Loucy (cell line): ENCODE measurements around the gene SSC4D.

ENCODE experiments used
- H2AFZ ChIP-seq: fragments of 200-600 bp; sonication (generic); 2 replicates; pipeline ENCODE4 v1.6.0; 2016; ENCODE audit warnings: antibody characterized with exemption, mild to moderate bottlenecking, low read length, moderate library complexity
- H3F3A ChIP-seq: fragments of 200-600 bp; 2 replicates; pipeline ENCODE4 v1.6.0; 2016; ENCODE audit warnings: antibody characterized with exemption, low read depth, mild to moderate bottlenecking
- H3K27me3 ChIP-seq: fragments of 200-600 bp; sonication (generic); 2 replicates; pipeline ENCODE4 v1.6.1; 2014; ENCODE audit warnings: low read length, mild to moderate bottlenecking; ENCODE audit not compliant: insufficient read depth, poor library complexity, severe bottlenecking
- H3K36me3 ChIP-seq: fragments of 200-600 bp; sonication (generic); 2 replicates; pipeline ENCODE4 v1.6.1; 2016; ENCODE audit warnings: low read length; ENCODE audit not compliant: insufficient read depth
- H3K4me1 ChIP-seq: fragments of 200-600 bp; sonication (generic); 2 replicates; pipeline ENCODE4 v1.5.1; 2014; ENCODE audit warnings: low read length, mild to moderate bottlenecking; ENCODE audit not compliant: insufficient read depth, poor library complexity, severe bottlenecking
- H3K4me2 ChIP-seq: fragments of 200-600 bp; sonication (generic); 2 replicates; pipeline ENCODE4 v1.6.0; 2014; ENCODE audit warnings: antibody characterized with exemption, low read length, low read depth, mild to moderate bottlenecking; ENCODE audit not compliant: poor library complexity, severe bottlenecking
- H3K4me3 ChIP-seq: fragments of 200-600 bp; sonication (generic); 2 replicates; pipeline ENCODE4 v1.5.1; 2014; ENCODE audit warnings: low read length, mild to moderate bottlenecking, mixed read lengths; ENCODE audit not compliant: poor library complexity, severe bottlenecking
- H3K79me2 ChIP-seq: fragments of 200-600 bp; sonication (generic); 2 replicates; pipeline ENCODE4 v1.6.1; 2014; ENCODE audit warnings: low read length; ENCODE audit not compliant: insufficient read depth
- H3K9ac ChIP-seq: fragments of 200-600 bp; sonication (generic); 2 replicates; pipeline ENCODE4 v1.6.0; 2014; ENCODE audit warnings: mild to moderate bottlenecking, low read depth, low read length, moderate library complexity; ENCODE audit not compliant: poor library complexity, severe bottlenecking
- H3K9me2 ChIP-seq: fragments of 200-600 bp; sonication (generic); replicated peaks from 2 replicates; pipeline ENCODE4 v1.6.1; 2016; ENCODE audit warnings: low read depth, low read length, mixed read lengths
- H3K9me3 ChIP-seq: fragments of 200-600 bp; sonication (generic); 2 replicates; pipeline ENCODE4 v1.6.1; 2014; ENCODE audit warnings: mild to moderate bottlenecking, antibody characterized with exemption, low read length, low read depth; ENCODE audit not compliant: insufficient read depth
- H4K20me1 ChIP-seq: fragments of 200-600 bp; sonication (generic); 2 replicates; pipeline ENCODE4 v1.6.0; 2014; ENCODE audit warnings: antibody characterized with exemption, low read length, mild to moderate bottlenecking; ENCODE audit not compliant: insufficient read depth, poor library complexity, severe bottlenecking
- EZH2phosphoT487 ChIP-seq: fragments of 200-600 bp; IDR thresholded peaks from 2 replicates; pipeline ENCODE4 v1.6.1; 2018; ENCODE audit warnings: antibody characterized with exemption, mild to moderate bottlenecking, moderate library complexity, borderline replicate concordance
- TF ChIP-seq, protein P1 (sequence below): fragments of 200-600 bp; sonication (generic); conservative IDR thresholded peaks from 2 replicates; pipeline ENCODE4 v1.5.1; 2014; ENCODE audit warnings: mild to moderate bottlenecking, antibody characterized with exemption, low read length

Gene SSC4D

DNA sequence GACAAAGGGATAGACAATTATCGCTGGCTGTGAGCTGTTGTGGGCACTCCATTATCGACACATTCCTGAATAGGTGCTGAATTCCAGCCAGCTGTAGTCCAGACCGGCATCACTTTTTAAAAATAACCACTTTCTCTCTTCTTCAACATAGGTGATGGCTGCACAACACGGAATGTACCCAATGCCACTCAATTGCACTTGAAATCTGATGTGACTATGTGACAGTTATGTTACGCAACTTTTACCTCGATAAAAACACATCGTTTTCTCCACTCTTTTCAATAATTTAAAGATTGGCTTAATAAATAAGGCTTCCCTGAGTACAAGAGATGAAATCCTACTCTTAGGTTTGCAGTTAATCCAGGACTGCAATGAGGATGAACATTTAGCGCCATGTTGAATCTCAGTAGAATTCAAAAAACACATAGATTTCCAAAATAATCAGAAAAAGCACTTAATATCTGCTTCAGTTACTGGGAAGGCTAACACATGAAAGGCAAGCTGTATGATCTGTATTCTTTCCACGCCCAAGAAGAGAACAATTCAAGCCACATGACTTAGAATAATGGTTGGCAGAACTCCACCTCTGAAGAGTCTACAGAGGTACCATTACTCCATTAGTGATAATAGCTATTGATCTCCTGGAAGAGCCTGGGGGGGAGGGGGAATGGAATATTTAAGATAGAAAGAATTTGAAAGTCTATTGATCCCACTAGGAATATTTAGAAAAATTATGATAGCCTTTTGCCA lies 54.3 kb downstream of the SSC4D start:
- Histone ChIP-seq H3K4me2 (peak overlapping the region; percentile 87), H3K79me2 (peaks cover 86% of the 10 kb centered on the region), H3K27me3 (no peaks in the 10 kb centered on the region), H3K9ac (peak overlapping the region; percentile 89), H3K36me3 (peaks cover 17% of the 10 kb centered on the region; the same call in 1 of the 2 replicates), H3K9me3 (no peaks in the 10 kb centered on the region), H2AFZ (no peak overlapping the region), H3K9me2 (no peaks in the 10 kb centered on the region), H3F3A (no peaks in the 10 kb centered on the region), H4K20me1 (peaks cover 84% of the 10 kb centered on the region), H3K4me1 (peaks cover 50% of the 10 kb centered on the region), H3K4me3 (peak overlapping the region; percentile 98)
- TF ChIP-seq, protein P1, sequence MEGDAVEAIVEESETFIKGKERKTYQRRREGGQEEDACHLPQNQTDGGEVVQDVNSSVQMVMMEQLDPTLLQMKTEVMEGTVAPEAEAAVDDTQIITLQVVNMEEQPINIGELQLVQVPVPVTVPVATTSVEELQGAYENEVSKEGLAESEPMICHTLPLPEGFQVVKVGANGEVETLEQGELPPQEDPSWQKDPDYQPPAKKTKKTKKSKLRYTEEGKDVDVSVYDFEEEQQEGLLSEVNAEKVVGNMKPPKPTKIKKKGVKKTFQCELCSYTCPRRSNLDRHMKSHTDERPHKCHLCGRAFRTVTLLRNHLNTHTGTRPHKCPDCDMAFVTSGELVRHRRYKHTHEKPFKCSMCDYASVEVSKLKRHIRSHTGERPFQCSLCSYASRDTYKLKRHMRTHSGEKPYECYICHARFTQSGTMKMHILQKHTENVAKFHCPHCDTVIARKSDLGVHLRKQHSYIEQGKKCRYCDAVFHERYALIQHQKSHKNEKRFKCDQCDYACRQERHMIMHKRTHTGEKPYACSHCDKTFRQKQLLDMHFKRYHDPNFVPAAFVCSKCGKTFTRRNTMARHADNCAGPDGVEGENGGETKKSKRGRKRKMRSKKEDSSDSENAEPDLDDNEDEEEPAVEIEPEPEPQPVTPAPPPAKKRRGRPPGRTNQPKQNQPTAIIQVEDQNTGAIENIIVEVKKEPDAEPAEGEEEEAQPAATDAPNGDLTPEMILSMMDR = no peak
- no peak for TF ChIP-seq EZH2phosphoT487

DNA sequence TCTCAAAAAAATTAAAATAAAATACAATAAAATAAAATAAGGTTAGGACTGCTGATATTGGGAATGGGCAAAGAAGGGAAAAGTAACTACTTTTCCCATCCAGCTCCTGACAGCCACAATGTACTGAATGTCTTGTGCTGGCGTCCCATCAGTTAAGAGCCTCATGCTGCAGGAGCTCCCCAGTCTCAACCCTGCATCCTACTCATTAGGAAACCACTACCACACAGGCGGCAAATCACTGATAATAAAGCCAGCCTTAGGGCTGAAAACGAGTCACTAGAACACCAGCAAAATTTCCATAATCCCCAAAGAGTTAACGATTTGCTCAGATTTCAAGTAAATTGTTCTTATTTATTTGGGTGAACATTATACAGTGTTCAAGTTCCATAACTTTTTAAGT lies 55.0 kb downstream of the SSC4D start:
- Histone ChIP-seq H3K4me3 (peak overlapping the region; percentile 98), H4K20me1 (peaks cover 90% of the 10 kb centered on the region), H3K9me3 (no peaks in the 10 kb centered on the region), H3K4me1 (peaks cover 44% of the 10 kb centered on the region), H3K9me2 (no peaks in the 10 kb centered on the region), H2AFZ (no peak overlapping the region), H3K9ac (no peak overlapping the region), H3K36me3 (peaks cover 24% of the 10 kb centered on the region; the same call in 1 of the 2 replicates), H3K4me2 (peak overlapping the region; percentile 87), H3F3A (no peaks in the 10 kb centered on the region), H3K27me3 (no peaks in the 10 kb centered on the region), H3K79me2 (peaks cover 92% of the 10 kb centered on the region)
- TF ChIP-seq EZH2phosphoT487 = no peak
- TF ChIP-seq, protein P1 = no peak

DNA sequence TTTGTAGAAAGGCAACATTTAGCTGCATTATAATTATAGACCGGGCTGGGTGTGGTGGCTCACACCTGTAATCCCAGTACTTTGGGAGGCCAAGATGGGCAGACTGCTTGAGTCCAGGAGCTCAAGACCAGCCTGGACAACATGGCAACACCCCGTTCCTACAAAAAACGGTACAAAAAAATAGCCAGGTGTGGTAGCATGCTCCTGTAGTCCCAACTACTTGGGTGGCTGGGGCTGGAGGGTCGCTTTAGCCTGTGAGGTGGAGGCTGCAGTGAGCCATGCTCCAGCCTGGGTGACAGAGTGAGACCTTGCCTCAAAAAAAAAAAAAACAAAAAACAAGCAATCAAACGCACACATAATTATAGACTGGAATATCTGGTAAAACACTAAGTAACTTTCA lies 55.8 kb downstream of the SSC4D start:
- Histone ChIP-seq H3K9ac (no peak overlapping the region), H3K79me2 (peaks cover 100% of the 10 kb centered on the region), H3K36me3 (peaks cover 29% of the 10 kb centered on the region; the same call in 1 of the 2 replicates), H3K4me3 (peak overlapping the region; percentile 15), H3K9me2 (no peaks in the 10 kb centered on the region), H2AFZ (no peak overlapping the region), H3K27me3 (no peaks in the 10 kb centered on the region), H3K9me3 (no peaks in the 10 kb centered on the region), H3F3A (no peaks in the 10 kb centered on the region), H3K4me2 (peak overlapping the region; percentile 87), H3K4me1 (peaks cover 43% of the 10 kb centered on the region), H4K20me1 (peaks cover 96% of the 10 kb centered on the region)
- TF ChIP-seq, protein P1 = no peak
- TF ChIP-seq EZH2phosphoT487 = no peak
